Lung (tissue), 12 donors: ENCODE data around the gene LRRN4. TPM values are rescaled to one million over a fixed set of nuclear protein-coding genes. Genes with fewer than 3 reads are reported as not detected.
A peak's percentile ranks its signal among the peaks of the same experiment; 100 is the strongest.

Experiments
- ATAC-seq: fragments of 200-7000 bp; cut with Tn5 transposase; one replicate; pipeline ENCODE4 v1.9.1; 2020; ENCODE audit warnings: moderate number of reproducible peaks; ENCODE audit not compliant: insufficient read depth, low FRiP score
- DNase-seq, 3 donors: peaks; one replicate each; pipeline ENCODE4 v3.0.0-alpha.2; 2013 to 2017
- H3K27ac ChIP-seq, 2 donors: one replicate each; pipeline ENCODE4 v1.5.1; 2013; ENCODE audit warnings: mild to moderate bottlenecking in 2 of 2, moderate library complexity in 2 of 2, control low read depth in 1 of 2, inconsistent platforms in 1 of 2, low read depth in 1 of 2, low read length in 1 of 2
- H3K27me3 ChIP-seq, 3 donors: one replicate each; pipeline ENCODE4 v1.5.1; 2013; ENCODE audit warnings: low read length in 2 of 3; ENCODE audit not compliant: control insufficient read depth in 3 of 3, insufficient read depth in 3 of 3
- H3K36me3 ChIP-seq, 4 donors: one replicate each; pipeline ENCODE4 v1.5.1; 2013; ENCODE audit warnings: low read length in 4 of 4, mild to moderate bottlenecking in 1 of 4, moderate library complexity in 1 of 4; ENCODE audit not compliant: control insufficient read depth in 4 of 4, insufficient read depth in 4 of 4
- H3K4me1 ChIP-seq, 5 donors: one replicate each; pipeline ENCODE4 v1.5.1; 2013; ENCODE audit warnings: low read length in 5 of 5, mild to moderate bottlenecking in 2 of 5, moderate library complexity in 1 of 5; ENCODE audit not compliant: control insufficient read depth in 5 of 5, insufficient read depth in 5 of 5
- H3K4me3 ChIP-seq: one replicate; pipeline ENCODE4 v1.5.1; 2013; ENCODE audit warnings: mild to moderate bottlenecking, control low read depth, moderate library complexity
- H3K9ac ChIP-seq, 2 donors: one replicate each; pipeline ENCODE4 v1.5.1; 2013; ENCODE audit warnings: low read length in 2 of 2, control low read depth in 1 of 2; ENCODE audit not compliant: insufficient read depth in 1 of 2
- H3K9me3 ChIP-seq, 4 donors: one replicate each; pipeline ENCODE4 v1.5.1; 2013; ENCODE audit warnings: low read length in 3 of 4, mild to moderate bottlenecking in 1 of 4, moderate library complexity in 1 of 4; ENCODE audit not compliant: control insufficient read depth in 4 of 4, insufficient read depth in 3 of 4
- WGBS, 2 donors: extraction: QIAGEN DNeasy Blood & Tissue Kit; methylation state at CpG; one replicate each; pipeline ENCODE4 v1.1.7; 2013; 5-methylcytosine and 5-hydroxymethylcytosine counted together
- polyA plus RNA-seq, 2 donors: library from polyadenylated mRNA; stranded (reverse); fragments of 200-250 nt; gene quantifications; one replicate each; pipeline ENCODE4 v1.2.1, GENCODE V29; 2013
- total RNA-seq, 2 donors: library from RNA; depleted of rRNA in 1 of 2; stranded (reverse); fragments of >200 nt in 1 of 2; gene quantifications; one replicate each; pipeline ENCODE4 v1.2.1, GENCODE V29; 2014 to 2021
- TF ChIP-seq, protein P1 (sequence below): IDR thresholded peaks from 2 replicates; pipeline ENCODE4 v1.5.1; 2012; ENCODE audit warnings: mild to moderate bottlenecking; ENCODE audit errors: control extremely low read depth, extremely low read depth
- donor health status: control.
- donor health status: control.
- donor health status: Bipolar disorder and iron deficiency.
- donor health status: healthy.
- donor health status: DM: yes; HTN: yes; CAD: no.

The LRRN4 gene
- total and polyA plus RNA-seq, 4 donors = 9.8 to 62.3 (median 23.5) TPM

DNA sequence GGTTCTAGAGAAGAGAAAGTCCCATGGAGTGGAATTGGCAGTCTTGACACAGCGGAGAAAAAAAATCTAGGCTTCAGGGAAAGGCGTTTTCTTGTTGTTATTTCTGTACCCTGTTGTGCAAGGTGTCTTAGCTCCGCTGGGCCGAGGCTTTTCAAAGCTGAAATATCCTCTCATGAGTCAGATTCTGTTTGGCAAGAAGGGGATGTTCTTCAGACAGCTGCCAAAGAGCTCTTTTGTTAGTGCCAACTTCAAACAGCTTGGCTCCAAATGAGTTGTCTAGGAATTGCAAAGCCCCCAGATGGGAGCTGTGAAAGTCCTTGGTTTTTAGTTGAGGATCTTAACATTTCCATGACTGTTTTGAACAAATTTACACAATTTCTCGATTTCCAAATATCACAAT lies 45.6 kb downstream of the LRRN4 start:
- H3K9me3 ChIP-seq = no peaks in the 10 kb centered on the region
- WGBS, 2 donors = 18 to 29% methylated on average over 5 of the region's 5 CpGs
- H3K36me3 ChIP-seq = peaks cover 4 to 19% (median 10%) of the 10 kb centered on the region in 4 donors
- peak overlapping the region in 1 of 2 donors; percentile 99 for H3K27ac ChIP-seq
- peaks cover 0 to 23% (median 17%) of the 10 kb centered on the region in 5 donors for H3K4me1 ChIP-seq
- peak; percentile 49 for ATAC-seq
- peak overlapping the region in 1 of 2 donors; percentile 57 for H3K9ac ChIP-seq
- H3K27me3 ChIP-seq = no peaks in the 10 kb centered on the region
- DNase-seq = peak in 2 of 3 donors; percentile 47 to 53
- TF ChIP-seq, protein P1, sequence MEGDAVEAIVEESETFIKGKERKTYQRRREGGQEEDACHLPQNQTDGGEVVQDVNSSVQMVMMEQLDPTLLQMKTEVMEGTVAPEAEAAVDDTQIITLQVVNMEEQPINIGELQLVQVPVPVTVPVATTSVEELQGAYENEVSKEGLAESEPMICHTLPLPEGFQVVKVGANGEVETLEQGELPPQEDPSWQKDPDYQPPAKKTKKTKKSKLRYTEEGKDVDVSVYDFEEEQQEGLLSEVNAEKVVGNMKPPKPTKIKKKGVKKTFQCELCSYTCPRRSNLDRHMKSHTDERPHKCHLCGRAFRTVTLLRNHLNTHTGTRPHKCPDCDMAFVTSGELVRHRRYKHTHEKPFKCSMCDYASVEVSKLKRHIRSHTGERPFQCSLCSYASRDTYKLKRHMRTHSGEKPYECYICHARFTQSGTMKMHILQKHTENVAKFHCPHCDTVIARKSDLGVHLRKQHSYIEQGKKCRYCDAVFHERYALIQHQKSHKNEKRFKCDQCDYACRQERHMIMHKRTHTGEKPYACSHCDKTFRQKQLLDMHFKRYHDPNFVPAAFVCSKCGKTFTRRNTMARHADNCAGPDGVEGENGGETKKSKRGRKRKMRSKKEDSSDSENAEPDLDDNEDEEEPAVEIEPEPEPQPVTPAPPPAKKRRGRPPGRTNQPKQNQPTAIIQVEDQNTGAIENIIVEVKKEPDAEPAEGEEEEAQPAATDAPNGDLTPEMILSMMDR = no peak
- H3K4me3 ChIP-seq = no peak overlapping the region

DNA sequence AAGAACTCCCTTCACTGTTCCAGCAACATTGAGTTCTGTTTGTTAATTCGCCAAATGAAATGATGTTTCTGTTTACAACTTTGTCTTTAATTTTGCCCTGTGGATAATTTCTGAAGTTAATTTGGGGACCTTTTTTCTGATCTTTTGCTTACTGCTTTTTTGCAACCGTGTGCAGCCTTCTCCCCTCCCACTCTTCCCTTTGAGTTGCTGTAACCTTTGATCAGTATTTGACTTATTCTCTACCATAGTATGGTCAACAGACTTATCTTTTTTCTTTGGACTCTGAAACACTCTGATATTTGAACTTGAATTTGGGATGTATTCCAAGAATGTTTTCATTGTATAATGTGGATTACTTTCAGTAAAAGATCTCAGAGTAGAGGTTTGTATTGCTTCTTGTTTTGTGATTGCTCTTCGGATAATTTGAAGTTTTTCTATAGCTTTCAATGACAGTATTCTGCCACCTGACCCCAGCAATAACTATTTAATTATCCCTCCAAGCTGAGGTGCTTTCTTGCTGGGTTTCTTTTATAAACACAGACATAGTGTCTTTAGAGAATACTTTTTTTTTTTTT lies 46.2 kb downstream of the LRRN4 start:
- TF ChIP-seq, protein P1 = no peak
- no peak for ATAC-seq
- Histone ChIP-seq H3K27me3 (no peaks in the 10 kb centered on the region), H3K27ac (peak overlapping the region in 1 of 2 donors; percentile 99), H3K36me3 (peaks cover 4 to 16% (median 8%) of the 10 kb centered on the region in 4 donors), H3K9me3 (no peaks in the 10 kb centered on the region), H3K4me3 (no peak overlapping the region), H3K4me1 (peaks cover 0 to 23% (median 17%) of the 10 kb centered on the region in 5 donors), H3K9ac (peak overlapping the region in 1 of 2 donors; percentile 66)
- 40 to 52% methylated on average over 3 of the region's 3 CpGs for WGBS, 2 donors
- peak in 2 of 3 donors; percentile 15 to 25 for DNase-seq

DNA sequence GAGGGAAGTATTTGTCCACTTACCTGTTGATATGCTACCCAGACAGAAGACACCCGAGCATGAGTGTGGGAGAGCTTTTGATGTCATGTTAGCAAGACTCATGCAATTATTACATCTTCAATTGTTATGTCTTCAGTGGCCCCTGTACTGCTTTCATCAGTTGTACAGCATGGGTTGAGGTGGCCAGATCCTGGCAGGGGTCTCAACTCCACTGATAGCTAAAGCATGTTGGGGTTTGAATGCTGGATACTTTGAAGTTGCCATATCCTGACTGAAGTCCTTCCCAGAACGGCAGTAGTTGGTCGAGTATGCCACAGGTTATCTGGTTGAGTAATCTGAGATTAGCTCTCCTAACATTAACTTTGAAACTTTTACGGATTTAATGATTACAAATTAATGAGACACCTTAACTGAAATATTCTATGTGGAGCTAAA lies 46.7 kb downstream of the LRRN4 start:
- peaks cover 0 to 23% (median 14%) of the 10 kb centered on the region in 5 donors for H3K4me1 ChIP-seq
- DNase-seq = peak in 2 of 3 donors; percentile 5 to 9
- TF ChIP-seq, protein P1 = no peak

DNA sequence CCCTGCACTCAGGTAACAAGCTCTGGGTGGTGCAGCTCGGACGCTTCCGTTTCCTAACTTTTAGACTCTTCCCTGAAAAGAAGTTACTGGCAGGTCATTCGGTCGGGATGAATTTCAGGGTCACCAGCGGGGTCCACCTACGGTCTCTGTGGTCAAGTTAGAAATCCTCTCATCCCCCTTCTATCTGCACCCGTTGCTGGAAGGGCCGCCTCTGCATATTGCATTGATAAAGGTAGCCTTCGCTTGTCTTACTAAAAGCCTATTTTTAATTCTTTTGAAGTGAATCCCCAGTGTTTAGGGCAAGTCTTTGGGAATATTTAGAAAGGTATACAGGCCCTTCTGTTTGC lies 47.3 kb downstream of the LRRN4 start:
- Histone ChIP-seq H3K9me3 (no peaks in the 10 kb centered on the region), H3K36me3 (peaks cover 2 to 12% (median 8%) of the 10 kb centered on the region in 4 donors), H3K9ac (peak overlapping the region in 1 of 2 donors; percentile 66), H3K4me1 (peaks cover 0 to 23% (median 13%) of the 10 kb centered on the region in 5 donors), H3K4me3 (peak overlapping the region; percentile 94), H3K27me3 (no peaks in the 10 kb centered on the region), H3K27ac (peak overlapping the region; percentile 94 to 99)
- WGBS, 2 donors = 0 to 2% methylated on average over 10 of the region's 10 CpGs
- TF ChIP-seq, protein P1 = no peak
- ATAC-seq = no peak
- DNase-seq = peak in 1 of 3 donors; percentile 14

More for the DNA sequence above, 46.7 kb downstream of the LRRN4 start:
- H3K36me3 ChIP-seq = peaks cover 4 to 14% (median 8%) of the 10 kb centered on the region in 4 donors
- H3K4me3 ChIP-seq = no peak overlapping the region
- no peaks in the 10 kb centered on the region for H3K9me3 ChIP-seq
- H3K27me3 ChIP-seq = no peaks in the 10 kb centered on the region
- WGBS, 2 donors = 9 to 18% methylated on average over 4 of the region's 4 CpGs
- peak overlapping the region in 1 of 2 donors; percentile 99 for H3K27ac ChIP-seq
- H3K9ac ChIP-seq = peak overlapping the region in 1 of 2 donors; percentile 66
- no peak for ATAC-seq
